ENCODE data around the gene HSD17B1. TPM values are rescaled to one million over a fixed set of nuclear protein-coding genes. Genes with fewer than 3 reads are reported as not detected.

Gene HSD17B1
- total and polyA plus RNA-seq, 2 donors (not counting 3 experiments of a cell fraction or from before 2014, with no cell fraction given) = 0.22 to 1.0 TPM

- H3K4me1 ChIP-seq (ENCODE audit: control insufficient read depth, extremely low read depth, insufficient read depth, low read length) = no peaks in the 10 kb centered on the region
- FAIRE-seq = no peak
- dilution Hi-C loops (cut with MboI; ENCODE audit: extremely low pct_ligation_motif_present, low sequenced_read_pairs) (no loop called here), intact Hi-C loops (cut with micrococcal nuclease) (no loop called here)
- peaks cover 7 to 15% of the 10 kb centered on the region in 2 experiments for H3K36me3 ChIP-seq (ENCODE audit: control insufficient read depth in 2 of 2, extremely low read depth in 1 of 2, insufficient read depth in 2 of 2, low read length in 2 of 2)
- no peak overlapping the region for H3K9ac ChIP-seq (replicated peaks; ENCODE audit: extremely low read depth, insufficient read depth, low read length)
- ChIA-PET CTCF (interaction anchor here (1.1 to 2.6 kb wide), 2 partner anchors 9 to 13 kb away, joined by 3 to 13 read pairs; partner anchors contain the start of gene PSMC3IP), POLR2A (no interaction called here)
- no peaks in the 10 kb centered on the region for H4K20me1 ChIP-seq (replicated peaks; ENCODE audit: control insufficient read depth, extremely low read depth, insufficient read depth, low read length)
- no TSS peak for BruUV-seq (replicated peaks)
- no peak overlapping the region for H3K4me2 ChIP-seq (ENCODE audit: insufficient read depth, low read length)
- no peaks in the 10 kb centered on the region for H3K9me1 ChIP-seq (replicated peaks; ENCODE audit: control insufficient read depth, extremely low read depth, insufficient read depth, low read length)
- H3K9me3 ChIP-seq (replicated peaks; ENCODE audit: control insufficient read depth, insufficient read depth, low read length) = no peaks in the 10 kb centered on the region
- H3K79me2 ChIP-seq (ENCODE audit: control insufficient read depth, insufficient read depth, low read length) = no peaks in the 10 kb centered on the region
- TF ChIP-seq CTCF (IDR thresholded peaks at IDR 0.05; ENCODE audit: extremely low read depth in 1 of 2, insufficient read depth in 1 of 2, low read depth in 1 of 2, low read length in 2 of 2) = no peak
- no peak for TF ChIP-seq POLR2AphosphoS5 (IDR thresholded peaks at IDR 0.05; ENCODE audit: insufficient read depth, low read depth, low read length)
- no peak for TF ChIP-seq EZH2 (IDR thresholded peaks at IDR 0.05; ENCODE audit: borderline replicate concordance, low read depth, low read length, severe bottlenecking)
- no peak for TF ChIP-seq JUN (IDR thresholded peaks at IDR 0.05; ENCODE audit: borderline replicate concordance, insufficient read depth, insufficient read length, low read depth)
- no peak for TF ChIP-seq GATA2 (IDR thresholded peaks at IDR 0.05; ENCODE audit: insufficient read depth, insufficient read length, low read depth, low read length)
- TF ChIP-seq FOS (IDR thresholded peaks at IDR 0.05; ENCODE audit: borderline replicate concordance, insufficient read depth, low read length) = no peak
- no peak for TF ChIP-seq MAX (IDR thresholded peaks at IDR 0.05; ENCODE audit: insufficient read depth, insufficient read length)
- TF ChIP-seq POLR2A (IDR thresholded peaks at IDR 0.05; ENCODE audit: low read depth, low read length) = no peak
- no peak for TF ChIP-seq MYC (IDR thresholded peaks at IDR 0.05; ENCODE audit: low read depth, low read length)
- no peak overlapping the region for H3K27ac ChIP-seq (ENCODE audit: insufficient read depth, low read depth, low read length)
- no peak overlapping the region for H3K4me3 ChIP-seq (replicated peaks in 1 of 3; ENCODE audit: insufficient read depth in 1 of 3, low read depth in 1 of 3, low read length in 3 of 3)
- no peak overlapping the region for H2AFZ ChIP-seq (ENCODE audit: low read depth, low read length)
- no peak for DNase-seq (ENCODE audit: low read depth, low spot score)
- H3K27me3 ChIP-seq (ENCODE audit: control insufficient read depth in 2 of 2, insufficient read depth in 2 of 2, low read length in 2 of 2) = no peaks in the 10 kb centered on the region
Measured at GRCh38 chr17:42591411-42591810, 38.7 kb downstream of the HSD17B1 start.
